ENCODE measurements around the gene CAT.

GRCh38 chr11:34437224-34438125 lies 1.3 kb upstream of the CAT start:
- TF ChIP-seq CTCF (IDR thresholded peaks at IDR 0.05) (no peak), POLR2A (IDR thresholded peaks at IDR 0.05) (no peak)

All from body of pancreas (tissue), 4 donors.